ENCODE measurements around the gene KIF16B.

- TF ChIP-seq ZNF660 (CRISPR knock-in tag; IDR thresholded peaks at IDR 0.05; ENCODE audit: borderline replicate concordance, low read depth) (no peak), POLR2AphosphoS5 (IDR thresholded peaks at IDR 0.05; ENCODE audit: low read depth, low read length) (no peak), BHLHE40 (IDR thresholded peaks at IDR 0.05; ENCODE audit: low read length) (no peak)
Measured at GRCh38 chr20:16566080-16566479, 7.2 kb downstream of the KIF16B start.
